ENCODE data around the gene UBA52. TPM values are rescaled to one million over a fixed set of nuclear protein-coding genes. Genes with fewer than 3 reads are reported as not detected.
A peak's percentile ranks its signal among the peaks of the same experiment; 100 is the strongest.

The UBA52 gene
- total RNA-seq, 1 experiment from 2014 or later = 745 TPM

DNA sequence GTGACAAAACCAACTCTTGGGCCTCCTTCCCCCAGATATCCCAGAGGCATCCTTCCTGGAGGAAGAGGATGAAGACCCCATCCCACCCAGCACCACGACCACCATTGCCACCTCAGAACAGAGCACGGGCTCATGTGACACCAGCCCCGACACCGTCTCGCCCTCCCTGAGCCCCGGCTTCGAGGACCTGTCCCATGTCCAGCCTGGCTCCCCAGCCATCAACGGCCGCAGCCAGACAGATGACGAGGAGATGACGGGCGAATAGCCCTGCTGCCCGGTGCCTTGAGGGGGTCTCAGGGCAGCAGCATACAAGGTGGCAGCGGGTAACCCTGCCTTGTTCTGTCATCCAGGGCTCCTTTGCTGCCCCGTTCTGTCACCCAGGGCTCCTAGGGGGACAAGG, 3.3 kb upstream of the UBA52 start:
- peaks cover 78% of the 10 kb centered on the region for H3K36me3 ChIP-seq

GRCh38 chr19:18574691-18575291, 3.1 kb downstream of the UBA52 start:
- H3K4me3 ChIP-seq = no peak overlapping the region
- H3K27me3 ChIP-seq (replicated peaks) = no peaks in the 10 kb centered on the region
- no peaks in the 10 kb centered on the region for H3K9me3 ChIP-seq (replicated peaks)
- H3K27ac ChIP-seq = no peak overlapping the region
- peaks cover 20% of the 10 kb centered on the region for H3K4me1 ChIP-seq (replicated peaks)
- DNase-seq (ENCODE audit: low read depth in 1 of 2, low spot score in 2 of 2) = no peak
- H3K36me3 ChIP-seq = peaks cover 66% of the 10 kb centered on the region

More for the DNA sequence above, 3.3 kb upstream of the UBA52 start:
- H3K27ac ChIP-seq = no peak overlapping the region
- H3K9me3 ChIP-seq (replicated peaks) = no peaks in the 10 kb centered on the region
- no peak for DNase-seq (ENCODE audit: low read depth in 1 of 2, low spot score in 2 of 2)
- H3K4me1 ChIP-seq (replicated peaks) = peaks cover 17% of the 10 kb centered on the region
- no peaks in the 10 kb centered on the region for H3K27me3 ChIP-seq (replicated peaks)
- H3K4me3 ChIP-seq = no peak overlapping the region

DNA sequence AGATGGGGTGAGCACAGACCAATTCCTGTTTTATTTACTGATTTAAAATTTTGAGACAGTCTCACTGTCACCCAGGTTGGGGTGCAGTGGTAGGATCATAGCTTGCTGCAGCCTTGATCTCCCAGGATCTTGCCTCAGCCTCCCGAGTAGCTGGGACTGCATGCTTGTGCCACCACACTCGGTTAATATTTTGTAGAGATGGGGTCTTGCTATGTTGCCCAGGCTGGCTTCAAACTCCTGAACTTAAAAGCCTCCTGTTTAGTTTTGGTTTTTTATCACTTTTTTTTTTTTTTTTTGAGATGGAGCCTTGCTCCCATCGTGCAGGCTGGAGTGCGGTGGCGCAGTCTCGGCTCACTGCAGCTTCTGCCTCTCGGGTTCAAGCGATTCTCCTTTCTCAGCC, 4.7 kb downstream of the UBA52 start:
- Histone ChIP-seq H3K27ac (no peak overlapping the region), H3K4me3 (no peak overlapping the region), H3K9me3 (replicated peaks) (no peaks in the 10 kb centered on the region), H3K4me1 (replicated peaks) (peaks cover 13% of the 10 kb centered on the region), H3K27me3 (replicated peaks) (no peaks in the 10 kb centered on the region), H3K36me3 (peaks cover 66% of the 10 kb centered on the region)
- DNase-seq (ENCODE audit: low read depth in 1 of 2, low spot score in 2 of 2) = no peak

GRCh38 chr19:18577365-18577914, 5.8 kb downstream of the UBA52 start:
- H3K27me3 ChIP-seq (replicated peaks) = no peaks in the 10 kb centered on the region
- no peak overlapping the region for H3K4me3 ChIP-seq
- no peak for DNase-seq (ENCODE audit: low read depth in 1 of 2, low spot score in 2 of 2)
- peaks cover 58% of the 10 kb centered on the region for H3K36me3 ChIP-seq
- H3K9me3 ChIP-seq (replicated peaks) = no peaks in the 10 kb centered on the region
- no peak overlapping the region for H3K27ac ChIP-seq
- peaks cover 12% of the 10 kb centered on the region for H3K4me1 ChIP-seq (replicated peaks)

DNA sequence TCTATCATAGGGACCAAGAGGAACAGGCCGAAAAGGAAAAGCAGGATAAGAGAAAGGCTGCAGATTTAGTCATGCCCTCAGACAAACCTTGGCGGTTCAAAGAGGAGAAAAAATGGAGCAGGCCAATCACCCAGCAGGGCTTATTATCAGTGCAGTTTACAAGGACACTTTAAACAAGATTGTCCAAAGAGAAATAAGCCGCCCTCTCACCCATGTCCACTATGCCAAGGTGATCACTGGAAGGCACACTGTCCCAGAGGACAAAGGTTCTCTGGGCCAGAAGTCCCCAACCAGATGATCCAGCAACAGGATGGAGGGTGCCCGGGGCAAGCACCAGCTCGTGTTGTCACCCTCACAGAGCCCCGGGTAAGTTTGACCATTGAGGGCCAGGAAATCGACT, 8.7 kb downstream of the UBA52 start:
- no peak for DNase-seq (ENCODE audit: low read depth in 1 of 2, low spot score in 2 of 2)
- no peak overlapping the region for H3K4me3 ChIP-seq

DNA sequence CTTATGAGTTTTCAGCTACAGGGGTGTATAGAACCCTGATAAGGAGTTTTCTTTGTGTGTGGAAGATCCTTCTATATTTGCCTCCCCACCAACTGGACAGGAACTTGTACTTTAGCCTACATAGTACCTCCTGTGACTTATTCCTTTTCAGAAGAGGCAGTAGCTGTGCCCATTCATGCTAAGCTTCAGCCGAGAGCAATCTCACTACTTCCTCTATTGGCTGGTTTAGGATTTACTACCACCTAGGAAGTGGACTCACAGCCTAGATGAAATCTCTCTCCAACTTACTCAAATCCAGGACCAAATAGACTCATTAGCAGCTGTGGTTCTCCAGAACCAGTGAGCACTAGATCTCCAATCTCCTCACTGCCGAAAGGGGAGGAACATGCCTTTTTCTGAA, 14.6 kb downstream of the UBA52 start:
- H3K27ac ChIP-seq = no peak overlapping the region
- peaks cover 23% of the 10 kb centered on the region for H3K4me1 ChIP-seq (replicated peaks)
- no peak overlapping the region for H3K4me3 ChIP-seq
- no peak for DNase-seq (ENCODE audit: low read depth in 1 of 2, low spot score in 2 of 2)
- no peaks in the 10 kb centered on the region for H3K27me3 ChIP-seq (replicated peaks)
- peaks cover 15% of the 10 kb centered on the region for H3K36me3 ChIP-seq
- no peaks in the 10 kb centered on the region for H3K9me3 ChIP-seq (replicated peaks)

More for the DNA sequence above, 8.7 kb downstream of the UBA52 start:
- Histone ChIP-seq H3K36me3 (peaks cover 29% of the 10 kb centered on the region), H3K9me3 (replicated peaks) (no peaks in the 10 kb centered on the region), H3K4me1 (replicated peaks) (no peaks in the 10 kb centered on the region), H3K27me3 (replicated peaks) (no peaks in the 10 kb centered on the region), H3K27ac (no peak overlapping the region)

DNA sequence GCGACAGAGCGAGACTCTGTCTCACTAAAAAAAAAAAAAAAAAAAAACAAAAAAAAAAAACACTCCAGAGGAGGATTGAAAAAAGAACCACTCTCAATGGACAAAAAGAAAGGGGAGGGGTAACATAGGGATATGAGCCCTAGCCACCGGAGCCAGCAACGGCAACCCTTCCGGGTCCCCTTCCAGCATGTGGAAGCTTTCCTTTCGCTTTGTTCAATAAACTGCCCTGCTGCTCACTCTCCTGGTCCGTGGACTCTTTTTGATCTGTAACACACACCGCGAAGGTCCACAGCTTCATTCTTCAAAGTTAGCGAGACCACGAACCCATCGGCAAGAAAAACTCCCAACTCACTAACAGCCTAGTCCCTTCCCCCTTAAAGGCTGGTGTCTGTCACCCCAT, 15.9 kb downstream of the UBA52 start:
- no peak overlapping the region for H3K27ac ChIP-seq
- no peaks in the 10 kb centered on the region for H3K27me3 ChIP-seq (replicated peaks)
- H3K4me3 ChIP-seq = no peak overlapping the region
- H3K36me3 ChIP-seq = peaks cover 21% of the 10 kb centered on the region
- DNase-seq (ENCODE audit: low read depth in 1 of 2, low spot score in 2 of 2) = no peak
- peaks cover 23% of the 10 kb centered on the region for H3K4me1 ChIP-seq (replicated peaks)
- H3K9me3 ChIP-seq (replicated peaks) = no peaks in the 10 kb centered on the region

GRCh38 chr19:18587962-18588610, 16.4 kb downstream of the UBA52 start:
- Histone ChIP-seq H3K27me3 (replicated peaks) (no peaks in the 10 kb centered on the region), H3K36me3 (peaks cover 21% of the 10 kb centered on the region), H3K9me3 (replicated peaks) (no peaks in the 10 kb centered on the region), H3K4me3 (peak overlapping the region; percentile 88), H3K4me1 (replicated peaks) (peaks cover 23% of the 10 kb centered on the region), H3K27ac (no peak overlapping the region)
- no peak for DNase-seq (ENCODE audit: low read depth in 1 of 2, low spot score in 2 of 2)

DNA sequence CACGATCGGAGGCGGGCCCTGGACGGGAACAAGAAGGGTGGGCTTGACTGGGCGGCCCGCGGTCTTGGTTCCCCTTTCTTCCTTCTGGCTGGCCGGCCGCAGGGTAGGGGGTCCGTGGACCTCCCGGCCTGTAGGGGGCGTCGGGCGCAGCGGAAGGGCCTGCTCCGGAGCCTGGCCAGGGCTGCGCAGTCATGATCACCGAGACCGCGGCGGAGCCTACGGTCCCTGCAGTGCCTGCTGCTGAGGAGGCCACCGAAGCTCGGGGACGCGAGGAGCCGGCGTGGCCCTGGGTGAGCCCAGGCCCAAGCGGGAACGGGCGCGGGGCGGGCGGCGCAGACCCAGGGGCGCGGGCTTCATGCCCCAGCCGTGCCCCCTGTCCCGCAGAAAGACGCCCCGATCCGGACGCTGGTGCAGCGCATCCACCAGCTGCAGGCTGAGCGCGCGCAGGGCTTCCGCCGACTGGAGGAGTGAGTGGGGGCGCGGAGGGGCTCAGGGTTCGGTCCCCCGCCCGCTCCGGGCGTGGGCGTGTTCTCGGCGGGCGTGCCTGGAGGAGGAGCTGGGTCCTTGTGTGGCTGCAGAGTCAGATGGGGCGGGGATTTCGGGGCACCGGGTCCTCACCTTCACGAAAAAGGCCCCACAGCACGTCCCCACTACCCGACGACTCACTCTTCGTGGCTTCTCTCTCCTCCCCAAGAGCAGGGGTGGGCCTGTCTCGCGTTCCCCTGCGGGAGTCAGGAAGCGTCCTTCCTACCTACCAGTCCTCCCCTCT, 17.1 kb downstream of the UBA52 start, which contains the start of gene REX1BD:
Gene REX1BD, plus strand, starts transcription at position 188 of the 769 bp plus-strand sequence. Its CDS starts 4 bp downstream, at position 192.
- Histone ChIP-seq H3K4me1 (replicated peaks) (peaks cover 23% of the 10 kb centered on the region), H3K9me3 (replicated peaks) (no peaks in the 10 kb centered on the region), H3K27ac (peak within 1 kb of the TSS; percentile 43), H3K4me3 (peak within 1 kb of the TSS; percentile 88), H3K27me3 (replicated peaks) (no peaks in the 10 kb centered on the region), H3K36me3 (peaks cover 21% of the 10 kb centered on the region)
- DNase-seq (ENCODE audit: low read depth in 1 of 2, low spot score in 2 of 2) = peak; percentile 85 to 88

GRCh38 chr19:18589380-18590272, 18.0 kb downstream of the UBA52 start:
- peaks cover 29% of the 10 kb centered on the region for H3K4me1 ChIP-seq (replicated peaks)
- peak in 1 of 2 experiments; percentile 67 for DNase-seq (ENCODE audit: low read depth in 1 of 2, low spot score in 2 of 2)
- no peaks in the 10 kb centered on the region for H3K27me3 ChIP-seq (replicated peaks)
- peak overlapping the region; percentile 43 for H3K27ac ChIP-seq
- no peaks in the 10 kb centered on the region for H3K9me3 ChIP-seq (replicated peaks)
- H3K36me3 ChIP-seq = peaks cover 21% of the 10 kb centered on the region
- peak overlapping the region; percentile 88 for H3K4me3 ChIP-seq

DNA sequence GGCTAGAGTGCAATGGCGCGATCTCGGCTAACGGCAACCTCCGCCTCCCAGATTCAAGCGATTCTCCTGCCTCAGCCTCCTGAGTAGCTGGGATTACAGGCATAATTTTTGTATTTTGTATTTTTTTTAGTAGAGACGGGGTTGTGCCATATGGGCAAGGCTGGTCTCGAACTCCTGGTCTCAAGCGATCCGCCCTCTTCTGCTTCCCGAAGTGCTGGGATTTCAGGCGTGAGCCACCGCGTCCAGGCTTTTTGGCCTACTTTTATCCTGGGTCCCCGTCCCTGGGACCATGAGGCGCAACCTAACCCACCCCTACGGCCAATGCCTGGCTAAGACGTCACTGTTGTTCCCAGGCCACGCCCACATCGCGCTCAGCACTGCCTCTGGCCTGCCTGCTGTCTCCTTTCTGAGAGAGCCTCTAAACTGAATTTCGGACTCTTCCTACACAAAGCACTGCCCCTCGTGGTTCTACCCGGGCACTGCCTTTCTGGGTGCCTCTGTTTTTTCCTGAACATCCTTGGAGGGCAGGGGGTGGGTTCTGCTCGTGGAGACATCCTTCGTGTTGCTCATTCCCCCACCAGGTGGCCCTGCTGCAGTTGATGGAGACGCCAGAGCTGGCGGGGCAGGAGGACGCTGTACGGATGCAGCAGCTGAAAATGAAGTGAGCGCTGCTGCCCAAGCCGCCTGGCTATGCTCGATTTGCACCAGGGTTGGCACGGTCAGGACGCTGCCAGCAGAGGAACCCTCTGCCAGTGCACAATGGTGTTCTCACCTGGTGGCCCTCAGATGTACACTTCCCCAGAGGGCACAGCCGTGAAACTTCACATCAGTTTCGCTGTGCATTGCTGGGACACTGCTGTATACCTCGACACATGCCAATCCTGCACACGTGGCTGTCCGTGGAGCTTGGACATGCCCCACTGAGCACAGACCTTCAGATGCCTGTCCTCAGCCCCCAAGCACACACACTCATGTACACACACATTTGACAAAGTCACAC, 18.9 kb downstream of the UBA52 start:
- DNase-seq (ENCODE audit: low read depth in 1 of 2, low spot score in 2 of 2) = no peak
- H3K4me1 ChIP-seq (replicated peaks) = peaks cover 31% of the 10 kb centered on the region
- no peak overlapping the region for H3K27ac ChIP-seq
- peaks cover 21% of the 10 kb centered on the region for H3K36me3 ChIP-seq
- H3K9me3 ChIP-seq (replicated peaks) = no peaks in the 10 kb centered on the region
- H3K27me3 ChIP-seq (replicated peaks) = no peaks in the 10 kb centered on the region
- H3K4me3 ChIP-seq = no peak overlapping the region

DNA sequence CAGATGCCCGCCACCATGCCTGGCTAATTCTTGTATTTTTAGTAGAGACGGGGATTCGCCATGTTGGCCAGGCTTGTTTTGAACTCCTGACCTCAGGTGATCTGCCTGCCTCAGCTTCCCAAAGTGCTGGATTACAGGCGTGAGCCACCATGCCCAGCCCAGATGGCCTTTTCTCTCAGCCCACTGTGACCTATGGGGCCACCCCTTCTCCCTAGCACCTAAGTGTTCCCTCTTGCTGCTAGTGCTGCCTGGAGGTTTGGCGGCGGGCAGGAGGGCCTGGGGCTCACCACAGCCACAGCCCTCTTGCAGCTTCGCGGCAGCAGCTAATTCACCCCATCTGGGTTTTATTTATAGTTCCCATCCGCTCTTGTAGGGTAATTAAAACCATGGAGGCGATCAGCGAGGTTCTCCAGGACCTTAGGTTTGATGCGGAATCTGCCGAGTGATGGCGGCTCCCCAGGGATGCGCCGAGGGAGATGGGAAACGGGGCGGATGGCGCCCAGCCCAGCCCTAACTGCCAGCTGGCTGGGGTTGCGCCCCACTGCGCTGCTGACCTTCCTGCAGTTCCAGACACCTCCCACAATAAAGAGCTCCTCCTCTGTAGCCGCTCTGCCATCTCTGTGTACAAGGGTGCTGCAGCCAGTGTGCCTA, 20.2 kb downstream of the UBA52 start:
- Histone ChIP-seq H3K36me3 (peaks cover 21% of the 10 kb centered on the region), H3K27me3 (replicated peaks) (no peaks in the 10 kb centered on the region), H3K4me3 (no peak overlapping the region), H3K9me3 (replicated peaks) (no peaks in the 10 kb centered on the region), H3K4me1 (replicated peaks) (peaks cover 31% of the 10 kb centered on the region), H3K27ac (no peak overlapping the region)
- DNase-seq (ENCODE audit: low read depth in 1 of 2, low spot score in 2 of 2) = no peak

Measured in SJSA1 (cell line).